ENCODE data around the gene NBEA.

NBEA gene

GRCh38 chr13:35664747-35665146 lies 722.7 kb downstream of the NBEA start:
- TF ChIP-seq FOXM1 (IDR thresholded peaks at IDR 0.05; ENCODE audit: borderline replicate concordance, low read depth), result no peak
- no peak for TF ChIP-seq CREB1 (IDR thresholded peaks at IDR 0.05; ENCODE audit: low read depth)
- TF ChIP-seq RAD21 (IDR thresholded peaks at IDR 0.05; ENCODE audit: low read depth), result no peak
- TF ChIP-seq NFIC (IDR thresholded peaks at IDR 0.05), result no peak
- TF ChIP-seq CEBPB (IDR thresholded peaks at IDR 0.05), result no peak
- TF ChIP-seq EGR1 (IDR thresholded peaks at IDR 0.05), result no peak
- no peak for TF ChIP-seq EP300 (IDR thresholded peaks at IDR 0.05; ENCODE audit: borderline replicate concordance)
- no peak for TF ChIP-seq YY1 (IDR thresholded peaks at IDR 0.05; ENCODE audit: low read depth)
- TF ChIP-seq, protein P1, sequence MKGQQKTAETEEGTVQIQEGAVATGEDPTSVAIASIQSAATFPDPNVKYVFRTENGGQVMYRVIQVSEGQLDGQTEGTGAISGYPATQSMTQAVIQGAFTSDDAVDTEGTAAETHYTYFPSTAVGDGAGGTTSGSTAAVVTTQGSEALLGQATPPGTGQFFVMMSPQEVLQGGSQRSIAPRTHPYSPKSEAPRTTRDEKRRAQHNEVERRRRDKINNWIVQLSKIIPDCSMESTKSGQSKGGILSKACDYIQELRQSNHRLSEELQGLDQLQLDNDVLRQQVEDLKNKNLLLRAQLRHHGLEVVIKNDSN (IDR thresholded peaks at IDR 0.05), result no peak
- no peak for TF ChIP-seq MAX (IDR thresholded peaks at IDR 0.05)
- TF ChIP-seq TEAD4 (IDR thresholded peaks at IDR 0.05), result no peak
- no peak for TF ChIP-seq REST (IDR thresholded peaks at IDR 0.05; ENCODE audit: low read depth)
- no peak for TF ChIP-seq ZBTB7A (IDR thresholded peaks at IDR 0.05; ENCODE audit: low read depth)

- TF ChIP-seq YY1 (IDR thresholded peaks at IDR 0.05; ENCODE audit: low read depth) (no peak), CEBPB (IDR thresholded peaks at IDR 0.05) (no peak), TAF1 (IDR thresholded peaks at IDR 0.05; ENCODE audit: low read depth) (no peak), ZBTB7A (IDR thresholded peaks at IDR 0.05; ENCODE audit: low read depth) (no peak), TEAD4 (IDR thresholded peaks at IDR 0.05) (no peak), TCF12 (IDR thresholded peaks at IDR 0.05; ENCODE audit: low read depth) (no peak), EGR1 (IDR thresholded peaks at IDR 0.05) (no peak), NFIC (IDR thresholded peaks at IDR 0.05) (no peak), FOXM1 (IDR thresholded peaks at IDR 0.05; ENCODE audit: borderline replicate concordance, low read depth) (no peak), RAD21 (IDR thresholded peaks at IDR 0.05; ENCODE audit: low read depth) (no peak)
Measured at GRCh38 chr13:35669321-35669720, 727.3 kb downstream of the NBEA start.

DNA sequence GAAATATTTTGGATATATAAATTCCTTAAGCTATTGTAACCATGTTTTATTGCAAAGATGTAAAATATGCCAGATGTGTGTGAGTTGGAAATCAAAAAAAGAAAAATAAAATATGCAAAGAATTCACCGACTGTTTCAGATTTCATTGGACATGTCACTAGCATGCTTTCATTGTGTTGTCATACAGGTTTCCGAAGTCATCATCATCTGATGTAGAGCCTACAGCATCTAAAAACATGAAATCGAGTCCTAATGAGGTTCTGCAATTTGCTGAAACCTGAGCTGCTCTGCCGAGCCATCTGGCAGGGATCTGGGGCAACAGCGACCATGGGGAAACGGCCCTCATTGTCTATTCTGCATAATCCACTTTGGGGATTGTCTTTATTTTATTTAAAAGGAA lies 730.5 kb downstream of the NBEA start:
- TF ChIP-seq, protein P1 (IDR thresholded peaks at IDR 0.05), result no peak
- TF ChIP-seq CEBPB (IDR thresholded peaks at IDR 0.05) (no peak), ZBTB7A (IDR thresholded peaks at IDR 0.05; ENCODE audit: low read depth) (no peak), NFIC (IDR thresholded peaks at IDR 0.05) (no peak), EP300 (IDR thresholded peaks at IDR 0.05; ENCODE audit: borderline replicate concordance) (no peak), CREB1 (IDR thresholded peaks at IDR 0.05; ENCODE audit: low read depth) (no peak), MAX (IDR thresholded peaks at IDR 0.05) (no peak), REST (IDR thresholded peaks at IDR 0.05; ENCODE audit: low read depth) (no peak), TEAD4 (IDR thresholded peaks at IDR 0.05) (no peak), TAF1 (IDR thresholded peaks at IDR 0.05; ENCODE audit: low read depth) (no peak), RAD21 (IDR thresholded peaks at IDR 0.05; ENCODE audit: low read depth) (no peak), EGR1 (IDR thresholded peaks at IDR 0.05) (no peak), YY1 (IDR thresholded peaks at IDR 0.05; ENCODE audit: low read depth) (no peak)

DNA sequence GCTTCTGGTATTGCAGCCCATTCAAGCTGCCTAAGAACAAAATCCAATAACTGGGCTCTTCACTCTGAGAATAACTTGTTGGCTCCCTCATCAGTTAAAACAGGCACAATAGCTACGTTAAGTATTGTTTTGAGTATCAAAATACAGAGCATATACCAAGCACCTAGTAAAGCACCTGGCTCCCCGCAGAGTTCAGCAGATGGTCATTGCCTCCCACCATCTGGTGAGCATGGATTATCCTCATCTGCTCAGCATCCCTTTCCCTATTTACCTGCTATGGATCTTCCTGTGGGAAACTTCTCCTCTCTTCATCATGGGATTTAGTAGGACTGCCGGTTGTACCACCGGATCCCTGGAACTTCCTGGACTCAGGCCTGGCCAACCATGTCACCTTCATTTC lies 733.6 kb downstream of the NBEA start:
- no peak for TF ChIP-seq RAD21 (IDR thresholded peaks at IDR 0.05; ENCODE audit: low read depth)

- TF ChIP-seq TCF12 (IDR thresholded peaks at IDR 0.05; ENCODE audit: low read depth), result no peak
- no peak for TF ChIP-seq MAX (IDR thresholded peaks at IDR 0.05)
- TF ChIP-seq YY1 (IDR thresholded peaks at IDR 0.05; ENCODE audit: low read depth), result no peak
Measured at GRCh38 chr13:35681685-35682084, 739.6 kb downstream of the NBEA start.

- TF ChIP-seq ZBTB7A (IDR thresholded peaks at IDR 0.05; ENCODE audit: low read depth), result no peak
- no peak for TF ChIP-seq TEAD4 (IDR thresholded peaks at IDR 0.05)
- no peak for TF ChIP-seq MAX (IDR thresholded peaks at IDR 0.05)
- no peak for TF ChIP-seq EP300 (IDR thresholded peaks at IDR 0.05; ENCODE audit: borderline replicate concordance)
- no peak for TF ChIP-seq NFIC (IDR thresholded peaks at IDR 0.05)
- no peak for TF ChIP-seq RAD21 (IDR thresholded peaks at IDR 0.05; ENCODE audit: low read depth)
- no peak for TF ChIP-seq CREB1 (IDR thresholded peaks at IDR 0.05; ENCODE audit: low read depth)
- no peak for TF ChIP-seq TCF12 (IDR thresholded peaks at IDR 0.05; ENCODE audit: low read depth)
- TF ChIP-seq, protein P1 (IDR thresholded peaks at IDR 0.05), result no peak
- no peak for TF ChIP-seq CEBPB (IDR thresholded peaks at IDR 0.05)
- TF ChIP-seq YY1 (IDR thresholded peaks at IDR 0.05; ENCODE audit: low read depth), result no peak
- TF ChIP-seq REST (IDR thresholded peaks at IDR 0.05; ENCODE audit: low read depth), result no peak
- TF ChIP-seq FOXM1 (IDR thresholded peaks at IDR 0.05; ENCODE audit: borderline replicate concordance, low read depth), result no peak
- TF ChIP-seq EGR1 (IDR thresholded peaks at IDR 0.05), result no peak
- TF ChIP-seq TAF1 (IDR thresholded peaks at IDR 0.05; ENCODE audit: low read depth), result no peak
Measured at GRCh38 chr13:35684432-35684831, 742.4 kb downstream of the NBEA start.

All from Ishikawa (cell line).